ENCODE measurements around the gene WDR45.

- TF ChIP-seq FOXK2 (IDR thresholded peaks at IDR 0.05) (no peak), NFRKB (IDR thresholded peaks at IDR 0.05) (no peak), BHLHE40 (IDR thresholded peaks at IDR 0.05; ENCODE audit: borderline replicate concordance) (no peak), L3MBTL2 (conservative IDR thresholded peaks at IDR 0.05) (no peak)
Observed at GRCh38 chrX:49043220-49043986, 36.3 kb downstream of the WDR45 start, which contains the start of gene TFE3.

Data from HEK293T (cell line).